HepG2 (cell line): ENCODE data around the gene ZCCHC3. TPM values are rescaled to one million over a fixed set of nuclear protein-coding genes. Genes with fewer than 3 reads are reported as not detected.

Source experiments
- DNMT3B ChIP-seq: conservative IDR thresholded peaks from 2 replicates; pipeline ENCODE4 v1.6.1; 2016; ENCODE audit warnings: missing biosample characterization, control low read depth
- FOXP1 ChIP-seq, 2 experiments: fragments of 450-650 bp in 1 of 2; IDR thresholded peaks; 2 replicates each; pipeline ENCODE4 v1.6.1; 2017 to 2018; ENCODE audit warnings: antibody characterized with exemption in 1 of 2
- FUBP1 ChIP-seq: sonication (generic); formaldehyde crosslinking; IDR thresholded peaks from 2 replicates; pipeline ENCODE4 v1.5.1; 2020; ENCODE audit warnings: missing genetic modification reagents, mild to moderate bottlenecking, borderline replicate concordance
- MBNL3 ChIP-seq: fragments of 250-450 bp; sonication (Bioruptor Pico); conservative IDR thresholded peaks from 2 replicates; pipeline ENCODE4 v1.8.0; 2022; ENCODE audit warnings: mild to moderate bottlenecking, inconsistent platforms
- MED8 ChIP-seq: sonication (generic); formaldehyde crosslinking; IDR thresholded peaks from 2 replicates; pipeline ENCODE4 v1.8.1; 2023; ENCODE audit warnings: mild to moderate bottlenecking, missing genetic modification reagents; ENCODE audit not compliant: insufficient replicate concordance
- MZF1 ChIP-seq: sonication (generic); formaldehyde crosslinking; IDR thresholded peaks from 2 replicates; pipeline ENCODE4 v1.8.1; 2023; ENCODE audit warnings: mild to moderate bottlenecking, missing genetic modification reagents, borderline replicate concordance
- SNAPC5 ChIP-seq: sonication (generic); formaldehyde crosslinking; IDR thresholded peaks from 2 replicates; pipeline ENCODE4 v1.8.1; 2023; ENCODE audit warnings: mild to moderate bottlenecking, missing genetic modification reagents, borderline replicate concordance
- SOX6 ChIP-seq, 2 experiments: fragments of 450-650 bp in 1 of 2; sonication (generic) in 1 of 2; formaldehyde crosslinking in 1 of 2; IDR thresholded peaks; 2 replicates each; pipeline versions ENCODE4 v1.4.0 to v1.6.1; 2017 to 2020; ENCODE audit warnings: antibody characterized with exemption in 1 of 2, mild to moderate bottlenecking in 1 of 2, missing genetic modification reagents in 1 of 2
- STAT6 ChIP-seq: sonication (generic); formaldehyde crosslinking; IDR thresholded peaks from 2 replicates; pipeline ENCODE4 v1.4.0; 2020; ENCODE audit warnings: missing genetic modification reagents, mild to moderate bottlenecking, borderline replicate concordance
- THRA ChIP-seq: sonication (generic); formaldehyde crosslinking; IDR thresholded peaks from 2 replicates; pipeline ENCODE4 v1.4.0; 2020; ENCODE audit warnings: missing genetic modification reagents, borderline replicate concordance
- U2AF2 ChIP-seq: fragments of 200-400 bp; formaldehyde crosslinking; IDR thresholded peaks from 2 replicates; pipeline ENCODE4 v1.6.1; 2017; ENCODE audit warnings: low read depth, mild to moderate bottlenecking, low read length
- ZBTB7A ChIP-seq: sonication (generic); formaldehyde crosslinking; IDR thresholded peaks from 2 replicates; pipeline ENCODE4 v1.8.0; 2022; ENCODE audit warnings: mild to moderate bottlenecking, missing genetic modification reagents
- ZNF12 ChIP-seq: sonication (generic); formaldehyde crosslinking; IDR thresholded peaks from 2 replicates; pipeline ENCODE4 v1.5.0; 2020; ENCODE audit warnings: missing genetic modification reagents
- ZNF280D ChIP-seq: sonication (generic); formaldehyde crosslinking; IDR thresholded peaks from 2 replicates; pipeline ENCODE4 v1.5.1; 2020; ENCODE audit warnings: mild to moderate bottlenecking, missing genetic modification reagents
- ZNF33A ChIP-seq: sonication (generic); formaldehyde crosslinking; IDR thresholded peaks from 2 replicates; pipeline ENCODE4 v1.5.1; 2020; ENCODE audit warnings: missing genetic modification reagents, mild to moderate bottlenecking, moderate library complexity, borderline replicate concordance
- ZNF350 ChIP-seq: sonication (generic); formaldehyde crosslinking; IDR thresholded peaks from 2 replicates; pipeline ENCODE4 v1.4.0; 2020; ENCODE audit warnings: mild to moderate bottlenecking, low read depth, missing genetic modification reagents, borderline replicate concordance
- ZNF431 ChIP-seq: sonication (generic); formaldehyde crosslinking; IDR thresholded peaks from 2 replicates; pipeline ENCODE4 v1.9.0; 2022; ENCODE audit warnings: missing genetic modification reagents, low read depth, mild to moderate bottlenecking, borderline replicate concordance
- ZNF850 ChIP-seq: sonication (generic); formaldehyde crosslinking; conservative IDR thresholded peaks from 2 replicates; pipeline ENCODE4 v1.9.0; 2021; ENCODE audit warnings: mild to moderate bottlenecking, missing genetic modification reagents
- polyA plus RNA-seq, 8 experiments: library from polyadenylated mRNA; depleted of rRNA in 3 of 8; stranded (reverse) in 7 of 8; unstranded in 1 of 8; fragments of >200 nt; fragmentation: Illumina TruSeq in 4 of 8; extraction: Trizol in 4 of 8; gene quantifications; 2 replicates each; pipeline versions ENCODE4 v1.2.1 to v1.2.3, GENCODE V29; 2011 to 2016; ENCODE audit warnings: low read depth in 4 of 8, missing spikeins in 1 of 8, mixed read lengths in 1 of 8; ENCODE audit not compliant: insufficient read depth in 1 of 8
- total RNA-seq, 5 experiments: library from RNA; depleted of rRNA; stranded (reverse); fragments of >200 nt; fragmentation: Illumina TruSeq; extraction: Trizol; gene quantifications; 2 replicates each; pipeline ENCODE4 v1.2.3, GENCODE V29; 2016; ENCODE audit warnings: low read depth in 1 of 5

ZCCHC3 gene
- total and polyA plus RNA-seq, 2 of the 13 experiments (the other 11 are each of a cell fraction or from before 2014, with no cell fraction given): 46.6 to 63.0 TPM

DNA sequence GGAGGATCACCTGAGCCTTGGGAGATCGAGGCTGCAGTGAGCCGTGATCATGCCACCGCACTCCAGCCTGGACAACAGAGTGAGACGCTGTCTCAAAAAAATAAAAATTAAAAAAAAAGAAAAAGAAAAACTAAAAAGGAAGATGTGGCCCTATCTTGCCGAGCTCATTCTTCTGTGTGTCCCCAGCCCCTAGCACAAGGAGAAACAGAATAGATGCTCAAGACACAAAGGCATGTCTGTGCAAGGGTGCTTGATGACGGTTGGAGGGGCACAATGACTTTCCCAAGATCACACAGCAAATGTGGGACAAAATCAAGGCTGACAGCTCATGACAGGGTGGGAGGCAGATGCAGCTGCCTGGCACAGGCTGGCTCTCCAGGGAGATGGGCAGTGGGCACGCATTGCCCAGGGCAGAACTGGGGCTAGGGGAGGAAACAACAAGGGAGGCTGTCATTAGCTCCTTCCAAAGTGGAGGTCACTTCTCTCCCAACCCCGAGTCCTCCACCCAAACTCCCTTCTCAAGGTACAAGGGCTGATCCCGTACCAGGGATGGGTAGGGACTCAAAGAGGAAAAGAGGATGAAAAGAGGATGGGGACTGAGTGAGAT, 48.8 kb downstream of the ZCCHC3 start (continued):
- TF ChIP-seq ZNF280D (CRISPR knock-in tag) (peak; percentile 88), MBNL3 (CRISPR knock-in tag) (0 out of 2 replicates have a peak, but pooled peaks have one; percentile 37), FUBP1 (CRISPR knock-in tag) (0 out of 2 replicates have a peak, but pooled peaks have one; percentile 18), STAT6 (CRISPR knock-in tag) (no peak), U2AF2 (0 out of 2 replicates have a peak, but pooled peaks have one; percentile 53), MZF1 (CRISPR knock-in tag) (peak; percentile 89; the same call in 1 of the 2 replicates), ZNF350 (CRISPR knock-in tag) (peak; percentile 67; the same call in 1 of the 2 replicates), ZBTB7A (CRISPR knock-in tag) (no peak), SOX6 (IDR thresholded peaks at IDR 0.05) (no peak), SOX6 (CRISPR knock-in tag; IDR thresholded peaks at IDR 0.05) (no peak), ZNF431 (CRISPR knock-in tag) (0 out of 2 replicates have a peak, but pooled peaks have one; percentile 55), THRA (CRISPR knock-in tag) (no peak), FOXP1 (IDR thresholded peaks at IDR 0.05) (no peak), FOXP1 (CRISPR knock-in tag; IDR thresholded peaks at IDR 0.05) (no peak), SNAPC5 (CRISPR knock-in tag) (0 out of 2 replicates have a peak, but pooled peaks have one; percentile 16), ZNF12 (CRISPR knock-in tag) (0 out of 2 replicates have a peak, but pooled peaks have one; percentile 21), DNMT3B (CRISPR knock-in tag) (peak; percentile 78; the same call in 1 of the 2 replicates), MED8 (CRISPR knock-in tag) (peak; percentile 7), ZNF33A (CRISPR knock-in tag) (peak; percentile 95), ZNF850 (CRISPR knock-in tag) (0 out of 2 replicates have a peak, but pooled peaks have one; percentile 8)
